Measurements from ENCODE around the gene HERC3.

The HERC3 gene

GRCh38 chr4:88720451-88721428 lies 128.5 kb downstream of the HERC3 start:
- no peak for DNase-seq

- no peak for DNase-seq
Observed at GRCh38 chr4:88722276-88722780, 130.0 kb downstream of the HERC3 start.

GRCh38 chr4:88722828-88723227 lies 130.5 kb downstream of the HERC3 start:
- no peak for DNase-seq

- no peak for DNase-seq
Observed at GRCh38 chr4:88724406-88724805, 132.1 kb downstream of the HERC3 start.

GRCh38 chr4:88725143-88725542 lies 132.9 kb downstream of the HERC3 start:
- DNase-seq: no peak

GRCh38 chr4:88725986-88726385 lies 133.7 kb downstream of the HERC3 start:
- DNase-seq: no peak

GRCh38 chr4:88728146-88728545 lies 135.9 kb downstream of the HERC3 start:
- no peak for DNase-seq

- no peak for DNase-seq
Observed at GRCh38 chr4:88729146-88729760, 137.0 kb downstream of the HERC3 start.

GRCh38 chr4:88730811-88731210 lies 138.5 kb downstream of the HERC3 start:
- no peak for DNase-seq

- DNase-seq: no peak
Observed at GRCh38 chr4:88731381-88731780, 139.1 kb downstream of the HERC3 start.

GRCh38 chr4:88732714-88733368 lies 140.6 kb downstream of the HERC3 start:
- DNase-seq: no peak

GRCh38 chr4:88734403-88734949 lies 142.2 kb downstream of the HERC3 start:
- DNase-seq: no peak

GRCh38 chr4:88735564-88735963 lies 143.3 kb downstream of the HERC3 start:
- no peak for DNase-seq

GRCh38 chr4:88736264-88736663 lies 144.0 kb downstream of the HERC3 start:
- DNase-seq: no peak

- DNase-seq: no peak
Observed at GRCh38 chr4:88737307-88737941, 145.1 kb downstream of the HERC3 start.

GRCh38 chr4:88738180-88738579 lies 145.9 kb downstream of the HERC3 start:
- DNase-seq: no peak

GRCh38 chr4:88742561-88742960 lies 150.3 kb downstream of the HERC3 start:
- DNase-seq: no peak

GRCh38 chr4:88743696-88744095 lies 151.4 kb downstream of the HERC3 start:
- DNase-seq: no peak

GRCh38 chr4:88744609-88745008 lies 152.3 kb downstream of the HERC3 start:
- DNase-seq: no peak

- DNase-seq: no peak
Observed at GRCh38 chr4:88745175-88745574, 152.9 kb downstream of the HERC3 start.

- DNase-seq: no peak
Observed at GRCh38 chr4:88745581-88746163, 153.4 kb downstream of the HERC3 start.

- DNase-seq: no peak
Observed at GRCh38 chr4:88746206-88746605, 153.9 kb downstream of the HERC3 start.
